H1 (cell line): ENCODE measurements around the gene DNAI2. TPM values are rescaled to one million over a fixed set of nuclear protein-coding genes. Genes with fewer than 3 reads are reported as not detected.
A peak's percentile ranks its signal among the peaks of the same experiment; 100 is the strongest.

Experiments
- CTCF ChIA-PET: fragments of 300-600 bp; sonication (Branson Sonifier 250); formaldehyde crosslinking; loops from one replicate; lab custom pipeline; 2021; ENCODE audit not compliant: partially characterized antibody; lab: Charles Lee
- POLR2A ChIA-PET: fragments of 300-600 bp; sonication (Branson Sonifier 250); formaldehyde crosslinking; loops from one replicate; lab custom pipeline; 2021; ENCODE audit warnings: inconsistent platforms; ENCODE audit not compliant: partially characterized antibody; lab: Charles Lee
- DNase-seq, 2 experiments: peaks; one replicate each; pipeline versions ENCODE4 v3.0.0 to v3.0.0-alpha.2; 2010 to 2022; ENCODE audit warnings: low spot score in 2 of 2, low read depth in 1 of 2, mixed read lengths in 1 of 2
- FAIRE-seq: peaks from 2 replicates; lab custom pipeline; 2011; peaks lifted over from hg19 to GRCh38; lab: Jason Lieb, UNC
- H2AFZ ChIP-seq: 2 replicates; pipeline ENCODE4 v1.8.1; 2012; ENCODE audit warnings: low read length, inconsistent platforms
- H2AK5ac ChIP-seq: 2 replicates; pipeline ENCODE4 v1.6.1; 2013; ENCODE audit warnings: low read depth, low read length
- H2BK120ac ChIP-seq: replicated peaks from 2 replicates; pipeline ENCODE3; 2013; ENCODE audit warnings: low read depth, low read length, inconsistent platforms
- H2BK12ac ChIP-seq: 2 replicates; pipeline ENCODE4 v1.6.1; 2013; ENCODE audit warnings: low read depth, low read length
- H2BK15ac ChIP-seq: 2 replicates; pipeline ENCODE4 v1.6.1; 2013; ENCODE audit warnings: low read length
- H2BK20ac ChIP-seq: 2 replicates; pipeline ENCODE4 v1.6.1; 2013; ENCODE audit warnings: low read length
- H2BK5ac ChIP-seq: 2 replicates; pipeline ENCODE4 v1.6.1; 2013; ENCODE audit warnings: low read depth, low read length
- H3K14ac ChIP-seq: 2 replicates; pipeline ENCODE4 v1.6.1; 2013; ENCODE audit warnings: inconsistent platforms; ENCODE audit not compliant: insufficient read length
- H3K18ac ChIP-seq: 2 replicates; pipeline ENCODE4 v1.6.1; 2013; ENCODE audit warnings: low read length; ENCODE audit errors: extremely low read depth
- H3K23ac ChIP-seq: 2 replicates; pipeline ENCODE4 v1.6.1; 2013; ENCODE audit warnings: inconsistent platforms; ENCODE audit not compliant: insufficient read length
- H3K23me2 ChIP-seq: 2 replicates; pipeline ENCODE4 v1.6.1; 2013; ENCODE audit warnings: low read depth, low read length
- H3K27ac ChIP-seq: 2 replicates; pipeline ENCODE4 v1.6.1; 2011; ENCODE audit warnings: low read depth, low read length, inconsistent platforms
- H3K27me3 ChIP-seq, 4 experiments: replicated peaks in 1 of 4; 1 replicate in 1 of 4; 2 replicates in 3 of 4; pipeline versions ENCODE4 v1.6.1 to v1.8.1; 2011 to 2013; ENCODE audit warnings: low read length in 3 of 4, mild to moderate bottlenecking in 3 of 4, inconsistent platforms in 2 of 4, mixed read lengths in 2 of 4, moderate library complexity in 1 of 4; ENCODE audit not compliant: control insufficient read depth in 3 of 4, insufficient read depth in 3 of 4; ENCODE audit errors: extremely low read depth in 1 of 4
- H3K36me3 ChIP-seq, 4 experiments: 2 replicates each; pipeline versions ENCODE4 v1.6.1 to v1.8.1; 2011 to 2013; ENCODE audit warnings: mild to moderate bottlenecking in 4 of 4, low read length in 3 of 4, moderate library complexity in 2 of 4, control low read depth in 1 of 4, inconsistent platforms in 1 of 4; ENCODE audit not compliant: insufficient read depth in 4 of 4, control insufficient read depth in 2 of 4
- H3K4ac ChIP-seq: replicated peaks from 2 replicates; pipeline ENCODE3; 2013; ENCODE audit warnings: low read length, low read depth, mixed read lengths, inconsistent platforms; ENCODE audit not compliant: insufficient read length
- H3K4me1 ChIP-seq, 4 experiments: replicated peaks in 1 of 4; 1 replicate in 1 of 4; 2 replicates in 3 of 4; pipeline versions ENCODE4 v1.6.1 to v1.8.1; 2011 to 2013; ENCODE audit warnings: low read length in 3 of 4, inconsistent platforms in 2 of 4, mixed read lengths in 1 of 4; ENCODE audit not compliant: insufficient read depth in 4 of 4, control insufficient read depth in 3 of 4
- H3K4me2 ChIP-seq, 2 experiments: 2 replicates each; pipeline versions ENCODE4 v1.6.1 to v1.8.1; 2011 to 2013; ENCODE audit warnings: low read depth in 2 of 2, low read length in 2 of 2, control low read depth in 1 of 2, inconsistent platforms in 1 of 2, mild to moderate bottlenecking in 1 of 2; ENCODE audit not compliant: insufficient read depth in 1 of 2
- H3K4me3 ChIP-seq, 4 experiments: fragments of 200-600, 300-600 bp in 1 of 4; sonication (generic), shearing (Covaris generic), sonication (Bioruptor Twin) in 1 of 4; 2 replicates each; pipeline versions ENCODE4 v1.5.1 to v1.8.1; 2011 to 2016; ENCODE audit warnings: low read length in 4 of 4, low read depth in 3 of 4, control low read depth in 2 of 4, inconsistent platforms in 2 of 4, mild to moderate bottlenecking in 2 of 4, mixed read lengths in 1 of 4, moderate library complexity in 1 of 4; ENCODE audit not compliant: insufficient read depth in 2 of 4; ENCODE audit errors: extremely low read depth in 1 of 4
- H3K56ac ChIP-seq: replicated peaks from 2 replicates; pipeline ENCODE3; 2013; ENCODE audit warnings: low read depth, mild to moderate bottlenecking, mixed read lengths, low read length, inconsistent platforms; ENCODE audit not compliant: insufficient read length
- H3K79me1 ChIP-seq: 2 replicates; pipeline ENCODE4 v1.6.1; 2013; ENCODE audit warnings: low read depth, low read length, control low read depth
- H3K79me2 ChIP-seq, 2 experiments: 2 replicates each; pipeline versions ENCODE4 v1.6.1 to v1.8.1; 2012 to 2013; ENCODE audit warnings: low read length in 2 of 2, mild to moderate bottlenecking in 2 of 2, inconsistent platforms in 1 of 2; ENCODE audit not compliant: insufficient read depth in 2 of 2, control insufficient read depth in 1 of 2
- H3K9ac ChIP-seq, 4 experiments: replicated peaks in 1 of 4; 1 replicate in 1 of 4; 2 replicates in 3 of 4; pipeline versions ENCODE4 v1.6.1 to v1.8.1; 2011 to 2013; ENCODE audit warnings: low read depth in 3 of 4, low read length in 3 of 4, control low read depth in 2 of 4, mild to moderate bottlenecking in 2 of 4, moderate library complexity in 2 of 4, inconsistent platforms in 1 of 4; ENCODE audit errors: extremely low read depth in 1 of 4
- H3K9me3 ChIP-seq, 2 experiments: 2 replicates each; pipeline versions ENCODE4 v1.6.1 to v1.8.1; 2012 to 2013; ENCODE audit warnings: mild to moderate bottlenecking in 2 of 2, moderate library complexity in 2 of 2, control low read depth in 1 of 2, inconsistent platforms in 1 of 2, low read depth in 1 of 2, low read length in 1 of 2, mixed read lengths in 1 of 2; ENCODE audit not compliant: insufficient read depth in 2 of 2
- H4K20me1 ChIP-seq, 2 experiments: replicated peaks in 1 of 2; 2 replicates each; pipeline versions ENCODE3 to v1.8.1; 2011 to 2013; ENCODE audit warnings: inconsistent platforms in 2 of 2, low read length in 2 of 2, mild to moderate bottlenecking in 1 of 2; ENCODE audit not compliant: insufficient read depth in 2 of 2, control insufficient read depth in 1 of 2
- H4K5ac ChIP-seq: 2 replicates; pipeline ENCODE4 v1.6.1; 2013; ENCODE audit warnings: low read length, low read depth, mixed read lengths, inconsistent platforms; ENCODE audit not compliant: insufficient read length
- H4K8ac ChIP-seq: 2 replicates; pipeline ENCODE4 v1.8.0; 2013; ENCODE audit warnings: mild to moderate bottlenecking, moderate library complexity, low read length, inconsistent platforms; ENCODE audit not compliant: insufficient read depth; ENCODE audit errors: extremely low read depth
- H4K91ac ChIP-seq: replicated peaks from 2 replicates; pipeline ENCODE3; 2013; ENCODE audit warnings: low read length, mixed read lengths, inconsistent platforms; ENCODE audit not compliant: insufficient read length
- BRCA1 ChIP-seq: IDR thresholded peaks from 2 replicates; pipeline ENCODE4 v1.6.1; 2012; ENCODE audit warnings: low read depth, low read length, improper control_type of control experiment
- CHD1 ChIP-seq: IDR thresholded peaks from 2 replicates; pipeline ENCODE4 v1.6.1; 2012; ENCODE audit warnings: low read depth, low read length, improper control_type of control experiment
- E2F6 ChIP-seq: IDR thresholded peaks from 2 replicates; pipeline ENCODE4 v1.6.1; 2012; ENCODE audit warnings: inconsistent platforms
- EGR1 ChIP-seq: IDR thresholded peaks from 2 replicates; pipeline ENCODE4 v1.6.1; 2011; ENCODE audit warnings: low read depth, low read length, borderline replicate concordance
- EP300 ChIP-seq, 2 experiments: IDR thresholded peaks; 1 replicate in 1 of 2; 2 replicates in 1 of 2; pipeline ENCODE4 v1.6.1; 2011 to 2012; ENCODE audit warnings: low read depth in 2 of 2, low read length in 2 of 2, mild to moderate bottlenecking in 2 of 2, borderline replicate concordance in 1 of 2, inconsistent platforms in 1 of 2, moderate library complexity in 1 of 2
- JUN ChIP-seq: IDR thresholded peaks from 2 replicates; pipeline ENCODE4 v1.6.1; 2011; ENCODE audit warnings: low read depth, mild to moderate bottlenecking, improper control_type of control experiment, low read length
- PHF8 ChIP-seq: fragments of 200-600 bp; sonication (generic); conservative IDR thresholded peaks from 2 replicates; pipeline ENCODE4 v1.7.1; 2012; ENCODE audit warnings: low read depth, mild to moderate bottlenecking, inconsistent platforms, low read length, moderate library complexity
- SIN3A ChIP-seq, 2 experiments: IDR thresholded peaks in 1 of 2; conservative IDR thresholded peaks in 1 of 2; 2 replicates each; pipeline ENCODE4 v1.6.1; 2011 to 2012; ENCODE audit warnings: low read length in 2 of 2, improper control_type of control experiment in 1 of 2, low read depth in 1 of 2, mild to moderate bottlenecking in 1 of 2
- SIRT6 ChIP-seq: IDR thresholded peaks from one replicate; pipeline ENCODE4 v1.7.1; 2012; ENCODE audit warnings: low read length, inconsistent platforms
- SP4 ChIP-seq: IDR thresholded peaks from 2 replicates; pipeline ENCODE4 v1.6.1; 2012; ENCODE audit warnings: low read length, inconsistent platforms
- USF2 ChIP-seq: IDR thresholded peaks from 2 replicates; pipeline ENCODE4 v1.6.1; 2011; ENCODE audit warnings: low read length, improper control_type of control experiment
- YY1 ChIP-seq: IDR thresholded peaks from 2 replicates; pipeline ENCODE4 v1.6.1; 2011; ENCODE audit warnings: low read depth, mild to moderate bottlenecking, low read length
- WGBS, 2 experiments: shearing (Covaris generic) in 1 of 2; methylation state at CpG; one replicate each; pipeline versions ENCODE4 v1.1.6 to v1.1.7; 2013 to 2015; ENCODE audit warnings: low lambda C conversion rate in 2 of 2, mixed read lengths in 2 of 2, inconsistent platforms in 1 of 2, low coverage in 1 of 2, missing lambda C conversion rate in 1 of 2; ENCODE audit not compliant: insufficient replicate concordance in 2 of 2, insufficient coverage in 1 of 2, insufficient read length in 1 of 2; ENCODE audit errors: extremely low coverage in 1 of 2, missing lambda C conversion rate in 1 of 2; 5-methylcytosine and 5-hydroxymethylcytosine counted together
- polyA plus RNA-seq, 7 experiments: library from polyadenylated mRNA; depleted of rRNA in 3 of 7; stranded (reverse) in 5 of 7; unstranded in 2 of 7; fragments of >200 nt in 5 of 7; fragments of 200-250 nt in 2 of 7; gene quantifications; 1 replicate in 5 of 7; 2 replicates in 1 of 7; 4 replicates in 1 of 7; pipeline versions ENCODE4 v1.2.1 to v1.2.3, GENCODE V29; 2011 to 2013; ENCODE audit warnings: missing spikeins in 2 of 7, mixed read lengths in 2 of 7
- total RNA-seq: library from RNA; stranded (reverse); fragmentation: NEBNext Ultra II Directional; extraction: Animal tissue kit (Norgen Biotek cat#: 25700); gene quantifications from 2 replicates; pipeline ENCODE4 v1.2.1, GENCODE V29; 2021

The DNAI2 gene
- total and polyA plus RNA-seq, 2 of the 8 experiments (the other 6 are each of a cell fraction or from before 2014, with no cell fraction given), result 0.08 to 0.15 TPM

GRCh38 chr17:74303305-74303704 is 29.3 kb downstream of the DNAI2 start:
- CTCF ChIA-PET, result interaction anchor here (0.6 to 6.6 kb wide), 17 partner anchors 14 to 294 kb away, joined by 3 to 81 read pairs (median 4); partner anchors contain the start of genes BTBD17 and GPR142
- Histone ChIP-seq H3K4me2 (no peak overlapping the region), H2BK120ac (no peak overlapping the region), H3K56ac (no peak overlapping the region), H3K4ac (no peak overlapping the region), H3K9ac (no peak overlapping the region), H2BK12ac (no peak overlapping the region), H2AK5ac (no peak overlapping the region), H2AFZ (no peak overlapping the region), H2BK15ac (0 out of 2 replicates have a peak overlapping the region, but pooled peaks have one; percentile 29), H3K4me3 (no peak overlapping the region), H2BK20ac (no peak overlapping the region), H4K91ac (no peak overlapping the region), H3K79me2 (no peaks in the 10 kb centered on the region), H3K27ac (no peak overlapping the region), H3K23ac (no peak overlapping the region), H4K20me1 (no peaks in the 10 kb centered on the region), H2BK5ac (no peak overlapping the region), H3K27me3 (no peaks in the 10 kb centered on the region), H4K5ac (no peak overlapping the region), H3K36me3 (no peaks in the 10 kb centered on the region), H3K18ac (no peak overlapping the region), H3K23me2 (no peaks in the 10 kb centered on the region), H3K4me1 (no peaks in the 10 kb centered on the region), H4K8ac (no peak overlapping the region), H3K79me1 (no peaks in the 10 kb centered on the region), H3K14ac (no peak overlapping the region), H3K9me3 (no peaks in the 10 kb centered on the region)
- POLR2A ChIA-PET, result no interaction called here
- DNase-seq, result no peak
- 93% methylated on average over 8 of the region's 8 CpGs; no CpG with 5 or more reads in 1 of the 2 experiments for WGBS, 2 experiments
- no peak for FAIRE-seq
- no peak for TF ChIP-seq YY1
- no peak for TF ChIP-seq PHF8
- no peak for TF ChIP-seq E2F6
- no peak for TF ChIP-seq SIRT6
- TF ChIP-seq EP300 (IDR thresholded peaks at IDR 0.05; ENCODE audit: borderline replicate concordance in 1 of 2, low read depth in 2 of 2, low read length in 2 of 2), result no peak
- no peak for TF ChIP-seq BRCA1
- no peak for TF ChIP-seq JUN
- TF ChIP-seq SIN3A (conservative IDR thresholded peaks at IDR 0.05 in 1 of 2, IDR thresholded peaks at IDR 0.05 in 1 of 2; ENCODE audit: low read depth in 1 of 2, low read length in 2 of 2), result no peak
- no peak for TF ChIP-seq CHD1
- no peak for TF ChIP-seq USF2
- TF ChIP-seq EGR1, result no peak
- no peak for TF ChIP-seq SP4
